Measurements from ENCODE around the gene SLC22A1. TPM values are rescaled to one million over a fixed set of nuclear protein-coding genes. Genes with fewer than 3 reads are reported as not detected.

SLC22A1 gene
- total and polyA plus RNA-seq, 2 of the 8 experiments (the other 6 are each of a cell fraction or from before 2014, with no cell fraction given): 0.12 to 0.45 TPM

DNA sequence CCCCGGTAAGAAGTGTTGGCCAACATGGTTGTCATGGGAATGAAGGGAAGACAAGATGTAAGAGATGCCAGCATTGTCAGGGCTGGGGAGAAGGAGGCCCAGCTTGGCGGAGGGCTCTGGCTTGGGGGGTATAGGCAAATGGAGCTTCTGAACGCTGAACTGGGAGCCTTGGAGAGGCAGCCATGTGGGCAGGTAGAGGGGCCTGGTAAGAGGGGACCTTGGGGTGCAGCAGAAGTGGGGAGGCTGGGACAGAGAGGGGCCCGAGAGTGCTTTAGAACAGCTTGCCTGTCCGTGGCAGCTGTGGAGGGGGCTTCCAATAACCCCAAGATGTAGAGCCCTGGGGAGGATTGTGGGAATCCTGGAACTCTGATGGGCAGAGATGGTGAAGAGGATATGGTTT lies 3.0 kb downstream of the SLC22A1 start:
- H2BK15ac ChIP-seq (ENCODE audit: low read length): no peak overlapping the region
- H2BK20ac ChIP-seq (ENCODE audit: low read length): no peak overlapping the region
- H3K9ac ChIP-seq (replicated peaks in 1 of 4; ENCODE audit: extremely low read depth in 1 of 4, low read depth in 3 of 4, low read length in 3 of 4): no peak overlapping the region
- H2AK5ac ChIP-seq (ENCODE audit: low read depth, low read length): no peak overlapping the region
- H2BK12ac ChIP-seq (ENCODE audit: low read depth, low read length): no peak overlapping the region
- H3K9me3 ChIP-seq (ENCODE audit: insufficient read depth in 2 of 2, low read depth in 1 of 2, low read length in 1 of 2): no peaks in the 10 kb centered on the region
- H3K23ac ChIP-seq (ENCODE audit: insufficient read length): no peak overlapping the region
- DNase-seq (ENCODE audit: low read depth in 1 of 2, low spot score in 2 of 2): no peak
- no peaks in the 10 kb centered on the region for H3K23me2 ChIP-seq (ENCODE audit: low read depth, low read length)
- no peak overlapping the region for H4K5ac ChIP-seq (ENCODE audit: insufficient read length, low read depth, low read length)
- no peak overlapping the region for H2AFZ ChIP-seq (ENCODE audit: low read length)
- no peak overlapping the region for H4K8ac ChIP-seq (ENCODE audit: extremely low read depth, insufficient read depth, low read length)
- no peak overlapping the region for H3K4me3 ChIP-seq (ENCODE audit: extremely low read depth in 1 of 4, insufficient read depth in 2 of 4, low read depth in 3 of 4, low read length in 4 of 4)
- H2BK120ac ChIP-seq (replicated peaks; ENCODE audit: low read depth, low read length): no peak overlapping the region
- WGBS, 2 experiments (ENCODE audit: extremely low coverage in 1 of 2, insufficient coverage in 1 of 2, insufficient read length in 1 of 2, insufficient replicate concordance in 2 of 2, low coverage in 1 of 2, low lambda C conversion rate in 2 of 2, missing lambda C conversion rate in 1 of 2): 94% methylated on average over 5 of the region's 5 CpGs; no CpG with 5 or more reads in 1 of the 2 experiments
- no peaks in the 10 kb centered on the region for H3K36me3 ChIP-seq (ENCODE audit: control insufficient read depth in 2 of 4, insufficient read depth in 4 of 4, low read length in 3 of 4)
- H3K79me2 ChIP-seq (ENCODE audit: control insufficient read depth in 1 of 2, insufficient read depth in 2 of 2, low read length in 2 of 2): no peaks in the 10 kb centered on the region
- H4K20me1 ChIP-seq (replicated peaks in 1 of 2; ENCODE audit: control insufficient read depth in 1 of 2, insufficient read depth in 2 of 2, low read length in 2 of 2): no peaks in the 10 kb centered on the region
- no peaks in the 10 kb centered on the region for H3K4me1 ChIP-seq (replicated peaks in 1 of 4; ENCODE audit: control insufficient read depth in 3 of 4, insufficient read depth in 4 of 4, low read length in 3 of 4)
- H3K4ac ChIP-seq (replicated peaks; ENCODE audit: insufficient read length, low read depth, low read length): no peak overlapping the region
- no peak overlapping the region for H3K27ac ChIP-seq (ENCODE audit: low read depth, low read length)
- H3K18ac ChIP-seq (ENCODE audit: extremely low read depth, low read length): no peak overlapping the region
- no peaks in the 10 kb centered on the region for H3K27me3 ChIP-seq (replicated peaks in 1 of 4; ENCODE audit: control insufficient read depth in 3 of 4, extremely low read depth in 1 of 4, insufficient read depth in 3 of 4, low read length in 3 of 4)
- H3K79me1 ChIP-seq (ENCODE audit: low read depth, low read length): no peaks in the 10 kb centered on the region
- H3K14ac ChIP-seq (ENCODE audit: insufficient read length): no peak overlapping the region
- ChIA-PET CTCF (ENCODE audit: partially characterized antibody) (no interaction called here), POLR2A (ENCODE audit: partially characterized antibody) (no interaction called here)
- H2BK5ac ChIP-seq (ENCODE audit: low read depth, low read length): no peak overlapping the region
- no peak for TF ChIP-seq CEBPB (IDR thresholded peaks at IDR 0.05; ENCODE audit: low read depth, low read length)
- TF ChIP-seq EZH2 (IDR thresholded peaks at IDR 0.05; ENCODE audit: low read depth, low read length, severe bottlenecking): no peak
- TF ChIP-seq MAFK (IDR thresholded peaks at IDR 0.05; ENCODE audit: low read depth, low read length): no peak
- no peak for TF ChIP-seq YY1 (IDR thresholded peaks at IDR 0.05; ENCODE audit: low read depth, low read length)
- FAIRE-seq: no peak
- no peak overlapping the region for H3K56ac ChIP-seq (replicated peaks; ENCODE audit: insufficient read length, low read depth, low read length)
- H4K91ac ChIP-seq (replicated peaks; ENCODE audit: insufficient read length, low read length): no peak overlapping the region
- no peak overlapping the region for H3K4me2 ChIP-seq (ENCODE audit: insufficient read depth in 1 of 2, low read depth in 2 of 2, low read length in 2 of 2)
